ENCODE data around the gene CFAP20. TPM values are rescaled to one million over a fixed set of nuclear protein-coding genes. Genes with fewer than 3 reads are reported as not detected.

The CFAP20 gene
- total RNA-seq, 3 donors from 2014 or later: 18.8 to 24.0 (median 23.3) TPM

DNA sequence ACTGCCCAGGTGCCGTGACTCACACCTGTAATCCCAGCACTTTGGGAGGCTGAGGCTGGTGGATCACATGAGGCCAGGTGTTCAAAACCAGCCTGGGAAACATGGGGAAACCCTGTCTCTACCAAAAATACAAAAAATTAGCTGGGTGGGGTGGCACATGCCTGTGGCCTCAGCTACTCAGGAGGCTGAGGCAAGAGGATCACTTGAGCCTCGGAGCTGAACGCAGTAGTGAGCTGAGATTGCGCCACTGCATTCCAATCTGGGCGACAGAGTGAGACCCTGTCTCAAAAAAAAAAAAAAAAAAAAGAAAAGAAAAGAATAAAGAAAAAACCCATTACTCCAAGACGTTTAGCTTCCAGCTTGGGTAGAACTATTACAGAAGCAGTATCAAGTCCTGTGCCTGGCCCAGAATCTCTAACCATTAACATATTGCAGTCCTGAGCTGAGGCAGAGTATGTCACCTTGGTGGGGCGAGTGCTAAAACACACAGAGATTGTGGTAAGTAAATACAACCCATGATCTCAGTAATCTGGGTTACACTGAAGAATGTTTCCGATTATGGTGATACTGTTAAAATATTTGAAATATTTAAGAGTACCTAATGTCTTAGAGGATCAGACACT is 23.2 kb upstream of the CFAP20 start:
- Histone ChIP-seq H3K9me3 (no peaks in the 10 kb centered on the region), H3K36me3 (ENCODE audit: low read depth) (no peaks in the 10 kb centered on the region), H3K4me3 (no peak overlapping the region), H3K4me1 (ENCODE audit: low read depth) (no peaks in the 10 kb centered on the region)
- intact Hi-C loops (cut with DNase I, micrococcal nuclease): no loop called here
- TF ChIP-seq, protein P1, sequence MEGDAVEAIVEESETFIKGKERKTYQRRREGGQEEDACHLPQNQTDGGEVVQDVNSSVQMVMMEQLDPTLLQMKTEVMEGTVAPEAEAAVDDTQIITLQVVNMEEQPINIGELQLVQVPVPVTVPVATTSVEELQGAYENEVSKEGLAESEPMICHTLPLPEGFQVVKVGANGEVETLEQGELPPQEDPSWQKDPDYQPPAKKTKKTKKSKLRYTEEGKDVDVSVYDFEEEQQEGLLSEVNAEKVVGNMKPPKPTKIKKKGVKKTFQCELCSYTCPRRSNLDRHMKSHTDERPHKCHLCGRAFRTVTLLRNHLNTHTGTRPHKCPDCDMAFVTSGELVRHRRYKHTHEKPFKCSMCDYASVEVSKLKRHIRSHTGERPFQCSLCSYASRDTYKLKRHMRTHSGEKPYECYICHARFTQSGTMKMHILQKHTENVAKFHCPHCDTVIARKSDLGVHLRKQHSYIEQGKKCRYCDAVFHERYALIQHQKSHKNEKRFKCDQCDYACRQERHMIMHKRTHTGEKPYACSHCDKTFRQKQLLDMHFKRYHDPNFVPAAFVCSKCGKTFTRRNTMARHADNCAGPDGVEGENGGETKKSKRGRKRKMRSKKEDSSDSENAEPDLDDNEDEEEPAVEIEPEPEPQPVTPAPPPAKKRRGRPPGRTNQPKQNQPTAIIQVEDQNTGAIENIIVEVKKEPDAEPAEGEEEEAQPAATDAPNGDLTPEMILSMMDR (IDR thresholded peaks at IDR 0.05): no peak
- no peak for ATAC-seq
- no peak for DNase-seq

DNA sequence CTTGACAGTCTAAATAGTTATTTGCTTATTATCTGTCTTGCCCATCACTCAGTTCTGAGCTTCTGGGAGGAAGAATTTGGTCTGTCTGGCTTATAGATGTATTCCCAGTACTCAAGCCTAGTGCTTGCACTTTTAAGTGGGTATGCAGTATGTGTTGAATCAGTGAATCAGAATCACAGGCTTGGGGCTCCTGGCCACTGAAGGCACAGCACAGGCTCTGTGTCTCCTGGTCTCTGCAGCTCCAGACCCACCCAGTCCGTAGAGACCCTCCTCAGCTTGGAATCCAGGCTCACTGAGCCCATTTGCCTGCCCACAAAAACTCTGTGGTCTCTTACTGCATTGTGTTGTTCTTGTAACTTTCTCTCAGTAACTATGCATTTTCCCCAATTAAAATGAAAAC is 19.3 kb upstream of the CFAP20 start:
- intact Hi-C loops (cut with DNase I, micrococcal nuclease): no loop called here
- H3K36me3 ChIP-seq (ENCODE audit: low read depth): no peaks in the 10 kb centered on the region
- TF ChIP-seq, protein P1 (IDR thresholded peaks at IDR 0.05): no peak
- H3K4me3 ChIP-seq: no peak overlapping the region
- H3K9me3 ChIP-seq: no peaks in the 10 kb centered on the region
- DNase-seq (no peak), ATAC-seq (no peak)
- H3K4me1 ChIP-seq (ENCODE audit: low read depth): no peaks in the 10 kb centered on the region

DNA sequence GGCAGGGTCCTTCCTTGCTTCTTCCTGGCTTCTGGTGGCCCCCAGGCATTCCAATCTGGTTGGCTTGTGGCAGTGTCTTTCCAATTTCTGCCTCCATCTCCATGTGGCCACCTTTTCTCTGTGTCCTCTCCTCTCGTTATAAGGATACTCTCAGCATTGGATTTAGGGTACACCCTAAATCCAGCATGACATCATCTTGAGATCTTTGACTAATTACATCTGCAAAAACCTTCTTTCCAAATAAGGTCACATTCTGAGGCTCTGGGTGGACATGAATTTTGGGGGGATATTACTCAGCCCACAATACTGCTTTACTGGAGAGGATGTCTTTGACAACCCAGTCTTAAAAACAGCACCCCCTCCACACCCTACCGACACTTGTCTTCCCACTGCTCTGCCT is 18.9 kb upstream of the CFAP20 start:
- ATAC-seq (no peak), DNase-seq (no peak)
- TF ChIP-seq, protein P1 (IDR thresholded peaks at IDR 0.05): no peak
- Histone ChIP-seq H3K36me3 (ENCODE audit: low read depth) (no peaks in the 10 kb centered on the region), H3K4me3 (no peak overlapping the region), H3K4me1 (ENCODE audit: low read depth) (no peaks in the 10 kb centered on the region), H3K9me3 (no peaks in the 10 kb centered on the region)
- intact Hi-C loops (cut with DNase I, micrococcal nuclease): no loop called here

DNA sequence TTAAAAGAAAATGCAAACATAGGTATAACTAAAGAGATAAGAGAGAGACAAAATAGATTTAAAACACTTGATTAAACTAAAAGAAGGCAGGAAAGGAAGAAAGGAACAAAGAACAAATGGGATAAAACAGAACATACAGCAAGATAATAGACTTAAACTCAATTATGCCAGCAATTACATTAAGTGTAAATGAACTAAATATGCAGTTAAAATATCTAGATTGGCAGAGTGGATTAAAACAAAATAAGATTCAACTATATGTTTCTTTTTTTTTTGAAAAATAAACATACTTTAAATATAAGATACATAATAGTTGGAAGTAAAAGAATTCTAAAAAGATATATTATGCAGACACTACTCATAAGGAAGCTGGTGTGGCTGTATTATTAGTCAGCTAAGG is 9.7 kb upstream of the CFAP20 start:
- no peak overlapping the region for H3K4me3 ChIP-seq
- peaks cover 6% of the 10 kb centered on the region for H3K9me3 ChIP-seq
- no peaks in the 10 kb centered on the region for H3K4me1 ChIP-seq (ENCODE audit: low read depth)
- intact Hi-C loops (cut with DNase I, micrococcal nuclease): no loop called here
- ATAC-seq (no peak), DNase-seq (no peak)
- TF ChIP-seq, protein P1 (IDR thresholded peaks at IDR 0.05): no peak
- no peaks in the 10 kb centered on the region for H3K36me3 ChIP-seq (ENCODE audit: low read depth)

DNA sequence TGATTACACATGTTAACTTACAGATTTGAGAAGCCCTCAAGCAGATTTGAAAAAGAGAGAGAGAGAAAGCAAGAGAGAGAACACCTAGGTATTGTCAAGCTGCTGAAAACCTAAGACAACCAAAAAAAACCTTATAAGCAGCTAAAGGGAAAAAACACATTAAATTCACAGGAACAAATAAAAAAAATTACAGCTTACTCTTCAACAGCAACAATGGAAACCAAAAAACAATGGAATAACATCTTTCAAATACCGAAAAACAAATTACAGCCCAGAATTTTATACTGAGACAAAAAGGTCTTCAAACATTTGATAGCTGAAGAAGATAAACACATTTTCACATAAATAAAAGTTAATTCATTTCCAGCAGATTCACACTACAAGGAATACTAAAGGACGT is 8.4 kb upstream of the CFAP20 start:
- intact Hi-C loops (cut with DNase I, micrococcal nuclease): no loop called here

More for the DNA sequence above, 8.4 kb upstream of the CFAP20 start:
- Histone ChIP-seq H3K9me3 (peaks cover 6% of the 10 kb centered on the region), H3K4me3 (no peak overlapping the region), H3K4me1 (ENCODE audit: low read depth) (no peaks in the 10 kb centered on the region), H3K36me3 (ENCODE audit: low read depth) (no peaks in the 10 kb centered on the region)
- ATAC-seq (no peak), DNase-seq (no peak)
- TF ChIP-seq, protein P1 (IDR thresholded peaks at IDR 0.05): no peak

Data from mucosa of descending colon (tissue), 3 donors.